GM10248 (cell line): Measurements from ENCODE around the gene CYB561D1.

Experiments used
- CTCF ChIA-PET: fragments of 300-600 bp; sonication (Branson Sonifier 250); formaldehyde crosslinking; extraction: SDS; loops from one replicate; lab custom pipeline; 2021; ENCODE audit warnings: antibody characterized with exemption; lab: Yijun Ruan, JAX
- POLR2A ChIA-PET: fragments of 350-650 bp; sonication (Branson Sonifier 250); formaldehyde crosslinking; extraction: SDS; loops from one replicate; lab custom pipeline; 2020; ENCODE audit warnings: antibody characterized with exemption; lab: Yijun Ruan, JAX
- DNase-seq: peaks from one replicate; pipeline ENCODE4 v3.0.0; 2012; ENCODE audit errors: extremely low spot score
- TF ChIP-seq, protein P1 (sequence below): IDR thresholded peaks from 2 replicates; pipeline ENCODE4 v1.5.1; 2012; ENCODE audit warnings: mild to moderate bottlenecking, low read depth; ENCODE audit errors: extremely low read depth, missing control alignments, control extremely low read depth

CYB561D1 gene

DNA sequence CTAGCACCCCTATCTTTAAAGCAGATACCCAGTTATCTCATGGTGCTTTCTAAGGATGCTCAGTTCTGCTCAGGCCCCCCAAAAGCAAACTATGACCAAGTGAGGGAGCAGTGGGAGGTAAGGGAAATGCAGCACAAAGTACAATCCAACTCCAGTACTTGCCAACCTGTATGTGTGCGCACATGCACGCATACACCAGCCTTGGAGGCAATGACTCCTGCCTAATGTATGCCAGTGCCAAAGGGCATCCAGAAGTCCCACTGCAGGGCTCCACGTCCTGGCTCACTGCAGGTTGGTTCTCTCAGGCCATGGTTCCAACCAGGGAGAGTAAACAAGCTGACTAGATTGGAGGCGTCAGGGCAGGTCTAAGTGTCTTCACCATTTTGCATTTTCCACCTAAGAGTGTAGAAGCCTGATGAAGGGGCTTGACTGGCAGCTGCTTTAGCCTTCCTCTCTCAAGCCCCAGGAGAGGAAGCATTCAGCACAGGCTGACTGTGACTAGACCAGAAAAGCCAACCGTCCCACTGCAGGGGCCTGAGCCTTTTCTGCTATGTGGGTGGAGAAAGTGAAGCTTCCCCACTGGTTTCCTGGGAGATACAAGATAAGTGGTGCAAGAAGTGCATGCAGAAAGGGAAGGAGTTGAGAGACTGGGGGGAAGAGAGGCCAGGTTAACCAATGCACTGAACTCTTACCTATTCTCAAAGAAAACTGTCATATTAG is 7.9 kb downstream of the CYB561D1 start:
- ChIA-PET CTCF (interaction anchor here (4.9 to 43.8 kb wide), 4 partner anchors 6 to 32 kb away, joined by 39 to 1898 read pairs (median 406); partner anchors contain the start of genes AMIGO1, CYB561D1 and GPR61), POLR2A (no interaction called here)
- DNase-seq, result no peak
- TF ChIP-seq, protein P1, sequence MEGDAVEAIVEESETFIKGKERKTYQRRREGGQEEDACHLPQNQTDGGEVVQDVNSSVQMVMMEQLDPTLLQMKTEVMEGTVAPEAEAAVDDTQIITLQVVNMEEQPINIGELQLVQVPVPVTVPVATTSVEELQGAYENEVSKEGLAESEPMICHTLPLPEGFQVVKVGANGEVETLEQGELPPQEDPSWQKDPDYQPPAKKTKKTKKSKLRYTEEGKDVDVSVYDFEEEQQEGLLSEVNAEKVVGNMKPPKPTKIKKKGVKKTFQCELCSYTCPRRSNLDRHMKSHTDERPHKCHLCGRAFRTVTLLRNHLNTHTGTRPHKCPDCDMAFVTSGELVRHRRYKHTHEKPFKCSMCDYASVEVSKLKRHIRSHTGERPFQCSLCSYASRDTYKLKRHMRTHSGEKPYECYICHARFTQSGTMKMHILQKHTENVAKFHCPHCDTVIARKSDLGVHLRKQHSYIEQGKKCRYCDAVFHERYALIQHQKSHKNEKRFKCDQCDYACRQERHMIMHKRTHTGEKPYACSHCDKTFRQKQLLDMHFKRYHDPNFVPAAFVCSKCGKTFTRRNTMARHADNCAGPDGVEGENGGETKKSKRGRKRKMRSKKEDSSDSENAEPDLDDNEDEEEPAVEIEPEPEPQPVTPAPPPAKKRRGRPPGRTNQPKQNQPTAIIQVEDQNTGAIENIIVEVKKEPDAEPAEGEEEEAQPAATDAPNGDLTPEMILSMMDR, result no peak

DNA sequence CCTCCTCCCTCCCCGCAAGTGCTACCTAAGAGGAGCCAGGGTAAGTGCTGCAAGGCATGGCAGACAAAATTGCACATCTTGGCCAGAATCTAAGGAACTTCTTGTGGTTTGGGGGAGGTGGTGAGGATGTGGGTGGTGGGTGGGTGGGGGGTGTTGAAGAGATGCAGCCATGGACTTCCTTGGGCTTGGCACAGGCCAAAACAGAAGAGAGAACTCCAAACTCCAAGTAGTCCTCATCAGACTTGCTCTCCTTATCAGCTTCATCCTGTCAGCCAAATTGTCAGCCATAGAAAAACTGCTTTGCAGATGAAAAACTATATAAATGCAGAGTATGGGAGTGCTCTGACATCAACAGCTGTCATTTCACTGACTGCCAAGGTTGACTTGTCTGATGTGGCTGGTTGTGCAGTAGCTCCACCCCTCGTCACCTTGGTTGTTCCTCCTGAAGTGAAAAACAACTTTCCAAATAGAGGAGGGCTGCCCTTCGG is 8.5 kb downstream of the CYB561D1 start:
- ChIA-PET POLR2A (no interaction called here), CTCF (interaction anchor here (16.0 to 43.8 kb wide), 3 partner anchors 7 to 32 kb away, joined by 406 to 1898 read pairs (median 406); partner anchors contain the start of genes AMIGO1, CYB561D1 and GPR61)
- TF ChIP-seq, protein P1, result no peak
- DNase-seq, result no peak

DNA sequence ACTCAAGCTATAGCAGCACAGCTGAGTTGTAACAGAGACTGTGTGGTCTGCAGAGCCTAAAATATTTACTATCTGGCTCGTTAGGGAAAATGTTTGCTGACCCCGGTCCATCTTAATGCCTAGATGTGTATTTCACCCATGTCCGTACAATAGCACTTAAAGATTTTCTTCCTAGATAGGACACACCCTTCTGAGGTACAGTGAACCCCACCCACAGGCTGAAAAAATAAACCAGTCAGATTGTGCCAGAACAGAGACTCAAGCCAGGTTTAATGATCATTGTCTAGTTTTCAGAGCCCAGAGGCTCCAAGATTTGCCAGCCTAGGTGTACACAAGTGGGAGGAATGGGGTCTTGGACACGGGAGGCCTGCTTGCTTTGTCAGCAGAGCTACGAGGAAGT is 10.0 kb downstream of the CYB561D1 start:
- ChIA-PET CTCF (interaction anchor here (0.7 to 43.8 kb wide), 5 partner anchors 9 to 481 kb away, joined by 4 to 1898 read pairs (median 19); partner anchors contain the start of genes AHCYL1, CYB561D1 and GPR61), POLR2A (no interaction called here)
- TF ChIP-seq, protein P1, result no peak
- DNase-seq, result no peak

DNA sequence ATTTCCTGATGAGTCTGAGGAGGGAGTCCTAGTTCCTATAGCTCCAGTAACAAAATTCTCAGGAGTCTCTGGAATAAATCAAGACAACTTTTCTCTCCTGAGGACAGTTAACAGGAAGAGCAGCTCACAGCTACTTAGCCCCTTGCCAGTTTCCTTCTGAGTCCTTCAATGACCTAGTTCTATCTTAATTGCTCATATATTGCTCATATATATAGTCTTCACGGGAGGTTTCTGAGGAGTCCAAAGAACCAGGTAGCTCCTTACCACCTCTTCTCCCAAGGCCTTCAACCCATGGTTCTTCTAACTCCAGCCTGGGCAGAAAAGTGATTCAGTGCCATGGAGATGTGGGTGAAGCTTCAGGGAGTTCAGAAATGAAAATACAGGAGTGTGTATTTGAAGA is 11.1 kb downstream of the CYB561D1 start:
- TF ChIP-seq, protein P1, result no peak
- ChIA-PET CTCF (interaction anchor here (0.8 to 43.8 kb wide), 5 partner anchors 10 to 136 kb away, joined by 3 to 1898 read pairs (median 19); partner anchors contain the start of genes CYB561D1 and GPR61), POLR2A (no interaction called here)
- DNase-seq, result no peak

DNA sequence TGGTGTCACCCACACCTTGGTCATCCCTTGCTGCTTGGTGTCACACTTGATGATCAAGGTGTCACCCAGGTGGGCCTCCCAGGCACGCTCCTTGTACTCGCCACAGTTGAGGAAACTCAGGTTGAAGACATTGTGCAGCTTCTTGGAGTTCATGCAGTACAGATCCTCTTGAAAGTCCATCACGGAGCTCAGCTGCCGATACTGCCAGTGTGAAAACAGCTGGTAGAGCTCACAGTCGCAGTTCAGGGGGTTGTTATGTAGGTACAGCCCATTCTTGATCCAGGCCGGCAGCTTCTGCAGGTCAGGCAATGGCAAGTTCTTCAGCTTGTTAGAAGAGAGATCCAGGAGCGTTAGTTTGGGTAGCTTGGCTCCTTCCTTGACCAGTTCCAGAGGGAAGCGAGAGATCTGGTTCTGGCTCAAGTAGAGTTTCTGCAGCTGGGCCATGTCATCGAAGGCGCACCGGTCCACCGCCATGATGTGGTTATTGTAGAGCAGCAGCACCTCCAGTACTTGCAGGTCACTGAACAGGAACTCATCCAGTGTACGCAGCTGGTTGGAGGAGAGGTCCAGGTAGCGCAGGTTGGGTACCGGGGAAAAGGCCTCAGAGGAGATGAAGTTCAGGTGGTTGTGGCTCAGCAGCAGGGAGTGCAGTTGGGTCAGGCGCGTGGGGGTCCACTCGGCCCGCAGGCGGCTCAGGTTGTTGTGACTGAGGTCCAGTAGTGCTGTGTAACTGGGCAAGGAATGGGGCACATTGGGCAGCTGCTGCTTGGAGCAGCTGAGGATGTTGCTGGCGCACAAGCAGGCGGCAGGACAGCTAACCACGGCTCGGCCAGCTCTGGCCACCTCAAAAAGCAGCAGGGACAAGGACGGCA is 14.3 kb downstream of the CYB561D1 start:
- ChIA-PET POLR2A (interaction anchor here (0.5 kb wide), 1 partner anchor 17 kb away, joined by 4 read pairs; no protein-coding TSS in a partner anchor), CTCF (interaction anchor here (1.6 to 43.8 kb wide), 4 partner anchors 8 to 132 kb away, joined by 7 to 1898 read pairs (median 207); partner anchors contain the start of genes CYB561D1 and GPR61)
- DNase-seq, result no peak
- TF ChIP-seq, protein P1, result no peak

DNA sequence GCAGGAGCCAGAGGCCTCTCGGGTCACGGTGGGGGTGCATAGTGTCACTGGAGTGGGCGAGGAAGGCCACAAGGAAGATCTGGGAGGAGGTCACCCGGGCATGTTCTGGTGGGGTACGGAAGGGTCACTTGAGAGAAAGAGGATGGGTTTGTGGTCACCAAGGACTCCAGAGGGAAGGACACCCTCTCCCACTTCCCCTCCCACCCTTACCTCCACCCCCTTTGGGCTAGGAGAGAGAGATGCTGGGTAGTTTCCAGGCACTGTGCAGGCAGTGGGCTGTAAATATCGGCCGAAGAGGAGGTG is 14.9 kb downstream of the CYB561D1 start:
- no peak for DNase-seq
- CTCF ChIA-PET, result interaction anchor here (1.1 to 43.8 kb wide), 4 partner anchors 13 to 265 kb away, joined by 4 to 1898 read pairs (median 206); partner anchors contain the start of genes CYB561D1 and GPR61
- TF ChIP-seq, protein P1, result no peak
- POLR2A ChIA-PET, result interaction anchor here (0.5 to 1.0 kb wide), 2 partner anchors 16 to 23 kb away, joined by 3 to 4 read pairs; no protein-coding TSS in a partner anchor
